NCI-H446 (cell line): ENCODE results near the gene NPAS3.

ENCODE experiments used
- DNase-seq, 2 experiments: peaks; one replicate each; lab custom pipeline; 2025; lab: John Stamatoyannopoulos, UW

Gene NPAS3

GRCh38 chr14:33480887-33481184 is 542.2 kb downstream of the NPAS3 start:
- DNase-seq, result no peak

- no peak for DNase-seq
Measured at GRCh38 chr14:33483110-33483509, 544.4 kb downstream of the NPAS3 start.

DNA sequence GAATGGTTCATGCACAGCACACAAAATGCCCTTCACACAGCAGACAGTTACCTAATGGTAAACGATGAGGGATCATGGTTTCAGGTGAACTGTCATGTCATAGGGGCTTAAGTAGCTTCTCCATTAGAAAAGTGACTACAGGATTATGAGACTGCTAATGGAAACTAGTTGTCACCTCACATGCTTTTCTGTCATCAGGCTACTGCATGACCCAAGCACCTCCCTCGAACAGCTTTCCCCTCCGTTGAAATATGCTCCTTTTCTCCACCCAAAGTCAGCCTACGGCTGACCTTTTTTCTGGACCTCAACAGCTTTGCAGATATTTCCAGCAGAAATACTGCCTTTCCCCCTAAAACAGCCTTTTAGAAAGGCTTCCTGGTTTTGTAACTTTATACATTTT is 544.9 kb downstream of the NPAS3 start:
- DNase-seq, result no peak

- DNase-seq, result no peak
Measured at GRCh38 chr14:33484264-33484663, 545.6 kb downstream of the NPAS3 start.

DNA sequence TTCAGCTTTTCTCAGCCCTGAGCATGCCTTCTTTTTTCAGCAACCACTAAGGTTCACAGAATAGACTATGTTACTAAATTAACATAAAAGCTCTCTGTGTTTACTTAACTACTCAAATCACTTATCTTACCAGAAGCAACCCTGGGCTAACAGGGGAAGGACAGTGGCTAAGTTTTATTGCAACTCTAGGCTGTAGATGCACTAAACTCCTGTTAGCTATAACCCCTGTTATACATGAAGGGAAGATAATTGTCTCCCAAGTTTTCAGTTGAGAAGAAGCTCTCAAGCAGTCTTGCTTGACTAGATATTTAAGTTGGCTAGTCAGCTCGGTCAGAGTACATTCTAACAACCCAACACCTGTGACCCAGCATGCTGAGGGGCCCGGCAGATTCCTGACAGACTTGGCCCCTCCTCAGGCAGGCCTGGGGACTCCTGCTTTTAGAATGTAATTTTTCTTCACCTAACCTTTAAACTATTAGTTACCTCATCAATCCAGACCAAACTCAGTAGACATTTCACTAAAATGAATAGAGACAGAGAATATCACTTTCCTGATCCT is 547.7 kb downstream of the NPAS3 start:
- DNase-seq, result no peak

DNA sequence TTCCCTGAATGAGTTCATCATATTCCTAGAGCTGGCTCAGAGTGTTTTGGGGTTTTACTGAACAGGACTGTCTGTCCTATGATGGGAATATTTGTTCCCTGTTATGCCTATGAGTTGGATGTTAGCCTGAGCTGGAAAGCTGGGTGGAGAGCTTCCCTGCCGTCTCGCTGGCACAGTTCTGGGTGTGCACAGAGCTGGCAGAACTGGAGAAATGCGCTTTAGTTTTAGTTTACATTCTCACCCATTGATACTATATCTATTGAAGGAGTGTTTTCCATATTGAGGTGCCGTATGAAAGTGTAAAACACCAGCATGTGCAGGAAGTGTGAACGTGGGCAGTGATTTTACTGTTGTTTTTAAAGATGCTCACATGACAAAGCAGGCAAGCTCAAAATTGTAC is 549.9 kb downstream of the NPAS3 start:
- no peak for DNase-seq

DNA sequence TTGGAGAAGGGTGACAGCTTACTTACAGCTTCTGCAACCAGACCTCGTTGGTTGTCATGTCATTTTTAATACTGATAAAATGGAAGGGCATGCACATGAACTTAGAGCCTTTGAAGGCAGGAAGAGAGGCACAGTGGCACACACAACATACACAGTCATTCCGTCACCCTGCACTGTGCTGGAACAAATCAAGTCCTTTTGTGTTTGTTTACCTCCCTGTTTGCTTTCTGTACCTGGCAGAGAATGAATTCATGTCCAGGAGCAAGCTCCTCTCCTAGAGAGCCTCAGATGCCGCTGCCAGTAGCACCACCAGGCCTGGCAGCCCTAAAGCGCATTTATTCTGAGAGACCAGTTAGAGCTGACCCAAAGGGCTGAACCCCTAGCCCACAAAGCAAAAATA is 551.9 kb downstream of the NPAS3 start:
- DNase-seq, result no peak

DNA sequence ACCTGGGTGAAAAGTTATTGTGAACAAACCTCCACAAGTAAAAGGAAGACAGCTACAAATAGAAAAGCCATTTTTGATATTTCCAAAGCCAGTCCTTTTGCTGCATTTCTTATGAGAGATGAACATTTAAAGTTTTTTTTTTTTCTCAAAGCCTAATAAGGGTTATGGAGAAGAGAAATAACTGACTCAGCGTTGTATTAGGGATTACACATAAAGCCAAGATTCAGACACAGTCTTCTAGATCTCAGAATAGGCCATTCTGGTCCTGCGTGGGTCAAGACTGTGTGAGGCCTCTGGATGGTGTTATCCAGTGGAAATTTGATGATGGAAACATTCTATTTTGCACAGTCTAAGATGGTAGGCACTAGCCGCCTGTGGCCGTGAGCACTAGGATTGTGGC is 552.4 kb downstream of the NPAS3 start:
- no peak for DNase-seq

DNA sequence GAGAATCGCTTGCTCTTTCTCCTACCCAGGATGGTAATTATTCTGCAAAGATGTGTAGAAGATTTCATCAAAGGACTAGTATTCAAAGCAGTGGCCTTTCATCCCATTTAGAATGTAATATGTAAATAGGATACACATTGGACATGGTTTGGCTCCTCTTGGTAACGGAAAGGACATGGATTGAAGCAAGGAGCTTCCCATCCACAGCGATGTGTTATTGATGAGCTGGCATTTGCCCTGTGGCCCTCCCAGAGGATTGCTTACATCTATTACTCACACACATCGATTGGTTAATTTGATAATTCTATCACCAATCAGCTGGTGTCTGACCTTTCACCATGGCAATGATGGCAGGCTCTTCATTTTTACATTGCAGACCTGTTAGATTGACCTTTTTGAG is 553.8 kb downstream of the NPAS3 start:
- no peak for DNase-seq

GRCh38 chr14:33493266-33493665 is 554.6 kb downstream of the NPAS3 start:
- no peak for DNase-seq

DNA sequence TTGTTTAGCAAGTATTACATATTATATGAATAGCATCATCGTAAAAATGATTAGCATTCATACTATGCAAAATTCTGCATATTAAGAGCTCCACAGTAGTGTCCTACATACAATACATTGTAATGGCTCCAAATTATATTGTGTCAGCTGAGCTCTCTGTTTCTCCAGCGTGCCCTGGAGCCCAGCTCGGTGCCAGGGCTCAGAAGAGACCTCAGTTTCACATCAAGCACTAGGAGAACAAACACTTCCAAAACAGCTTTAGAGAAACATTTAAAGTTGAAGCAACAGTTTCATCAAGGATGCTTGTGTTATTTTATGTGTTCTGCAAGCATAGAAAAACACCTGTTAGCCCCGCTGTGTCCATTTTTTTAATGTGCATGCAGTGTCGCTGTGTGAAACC is 555.3 kb downstream of the NPAS3 start:
- no peak for DNase-seq

- no peak for DNase-seq
Measured at GRCh38 chr14:33499687-33500086, 561.0 kb downstream of the NPAS3 start.

DNA sequence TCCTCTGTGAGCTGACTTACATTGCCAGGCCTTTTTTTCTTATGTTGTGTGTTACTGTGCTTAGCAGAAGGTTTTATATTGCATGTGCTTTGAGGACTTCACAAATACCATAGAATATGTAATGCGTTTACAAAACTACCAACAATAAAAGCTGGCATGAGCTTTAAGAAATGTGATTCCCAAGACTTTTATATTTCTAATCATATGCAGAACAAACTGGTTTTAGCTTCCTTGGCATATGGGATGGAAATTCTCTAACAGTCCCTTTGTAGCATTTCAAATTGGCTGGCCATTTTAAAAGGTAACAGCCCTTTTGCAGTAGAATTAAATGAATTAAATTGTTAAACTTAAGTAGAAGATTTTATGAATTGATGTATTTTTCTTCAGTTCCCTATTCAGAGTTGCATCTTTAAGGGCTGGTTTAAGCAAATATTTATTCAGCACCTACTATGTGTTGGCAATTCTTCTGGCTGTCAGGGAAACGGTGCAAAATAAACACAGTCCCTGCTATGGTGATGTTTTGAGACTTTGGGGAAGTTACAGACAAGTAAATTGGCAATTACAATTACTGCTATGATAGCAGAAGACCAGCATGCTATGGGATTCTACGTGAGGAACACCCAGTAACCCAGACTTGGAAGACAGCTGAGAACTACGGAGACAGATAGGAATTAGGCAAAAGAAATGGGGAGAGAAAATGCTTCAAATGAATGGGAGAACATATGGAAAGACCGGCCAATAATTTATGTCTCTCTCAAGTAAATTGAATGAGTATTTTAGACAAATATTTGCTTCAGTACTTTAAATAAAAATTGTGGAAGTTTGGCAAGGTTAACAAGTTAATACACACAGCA is 565.8 kb downstream of the NPAS3 start:
- no peak for DNase-seq

- no peak for DNase-seq
Measured at GRCh38 chr14:33505266-33505962, 566.7 kb downstream of the NPAS3 start.

- no peak for DNase-seq
Measured at GRCh38 chr14:33505963-33506329, 567.3 kb downstream of the NPAS3 start.

DNA sequence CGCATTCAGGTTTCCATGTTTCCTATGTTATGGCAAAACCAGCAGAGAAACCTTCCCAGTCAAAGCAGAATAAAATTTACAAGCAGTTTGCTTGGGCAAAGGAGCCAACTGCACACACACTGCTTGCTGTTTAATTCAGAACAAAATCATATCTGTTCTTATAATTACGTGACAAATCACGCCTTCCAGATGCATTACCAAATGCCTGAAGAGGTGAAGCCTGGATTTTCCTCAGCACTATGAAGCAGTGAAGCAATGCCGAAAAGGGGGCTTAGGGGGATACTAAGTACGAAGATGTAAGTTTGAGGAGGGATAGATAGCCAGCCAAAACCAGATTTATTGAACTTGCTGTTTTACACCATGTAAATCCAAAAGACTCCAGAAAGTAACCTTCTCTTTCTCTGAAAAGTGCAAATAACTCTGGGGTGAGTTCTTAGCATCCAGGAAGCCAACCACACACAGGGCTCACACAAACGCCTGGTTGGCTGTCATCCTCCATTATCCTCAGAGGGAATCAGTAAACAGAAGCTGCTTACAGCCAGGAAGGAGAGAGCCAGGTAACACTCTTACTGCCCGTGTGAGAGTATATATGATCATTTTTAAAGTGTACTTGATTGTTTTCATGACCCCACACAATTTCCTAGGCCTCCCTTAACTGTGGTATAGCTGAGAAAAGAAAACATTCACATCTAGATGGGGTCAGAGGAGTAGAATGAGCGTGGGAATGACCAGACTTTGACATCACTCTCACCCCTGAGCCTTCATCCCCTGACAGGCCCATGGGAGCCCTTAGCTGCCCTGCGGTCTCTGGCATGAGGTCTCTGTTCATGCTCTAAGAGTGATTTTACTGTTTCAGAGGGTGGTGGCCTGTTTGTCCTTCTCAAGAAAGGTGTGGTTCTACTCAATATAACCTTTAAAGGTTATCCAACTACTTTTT is 569.7 kb downstream of the NPAS3 start:
- no peak for DNase-seq

DNA sequence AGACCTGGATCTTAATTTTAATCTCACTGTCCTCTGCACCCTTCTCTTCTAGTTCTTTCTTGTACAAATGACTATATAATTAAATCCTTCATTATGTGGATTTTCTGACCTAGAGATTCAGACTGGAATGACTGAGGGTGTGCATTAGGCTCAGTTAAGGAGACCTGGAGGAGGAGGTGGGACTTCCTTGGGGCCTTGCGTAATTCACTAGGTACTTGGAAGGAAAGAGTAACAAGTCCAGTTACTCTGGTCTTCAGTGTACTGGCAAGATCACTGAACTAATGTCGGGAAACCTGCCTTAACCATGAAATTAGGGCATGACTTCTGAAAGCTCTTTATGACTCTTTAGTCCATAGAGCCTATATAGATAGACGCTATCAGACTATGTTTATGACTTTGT is 570.8 kb downstream of the NPAS3 start:
- DNase-seq, result no peak

DNA sequence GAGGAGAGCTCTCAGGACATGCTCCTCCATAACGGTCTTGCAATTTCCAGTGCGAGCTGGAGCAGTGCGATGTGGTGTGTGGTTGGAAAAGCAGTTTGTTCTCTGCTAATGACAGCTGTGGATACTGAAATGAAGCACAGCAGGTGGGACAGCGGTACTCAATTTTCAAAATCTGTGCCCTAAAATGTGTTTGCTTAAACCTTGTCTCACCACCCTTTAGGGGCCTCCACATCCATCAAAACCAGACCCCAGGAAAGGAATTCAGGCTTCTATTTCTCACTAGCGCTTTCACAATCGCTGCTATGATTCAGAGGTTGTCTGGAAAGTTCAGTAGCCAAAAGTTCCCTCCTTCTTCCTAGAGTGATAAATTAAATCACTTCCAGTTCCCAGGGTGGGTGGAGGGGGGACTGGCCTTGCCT is 571.4 kb downstream of the NPAS3 start:
- no peak for DNase-seq

DNA sequence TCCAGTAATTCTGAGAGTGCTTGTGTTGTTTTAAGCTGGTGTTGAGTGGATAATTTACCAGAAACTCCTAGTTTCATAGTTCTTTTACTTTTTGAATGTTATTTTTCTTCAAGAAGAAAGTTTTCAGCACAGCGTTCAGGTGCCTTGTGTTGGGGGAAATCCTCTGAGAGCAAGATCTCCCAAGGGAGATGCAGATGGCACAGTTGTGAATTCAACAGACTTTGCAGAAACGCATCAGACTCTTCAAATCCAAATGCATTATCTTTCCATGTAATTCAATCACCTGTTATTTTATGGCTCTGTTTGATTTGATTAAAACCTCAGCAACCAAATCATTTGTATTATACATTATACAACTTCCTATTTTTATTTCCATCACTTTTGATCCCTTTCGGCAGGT is 572.3 kb downstream of the NPAS3 start:
- DNase-seq, result no peak

- DNase-seq, result no peak
Measured at GRCh38 chr14:33511851-33512640, 573.4 kb downstream of the NPAS3 start.

DNA sequence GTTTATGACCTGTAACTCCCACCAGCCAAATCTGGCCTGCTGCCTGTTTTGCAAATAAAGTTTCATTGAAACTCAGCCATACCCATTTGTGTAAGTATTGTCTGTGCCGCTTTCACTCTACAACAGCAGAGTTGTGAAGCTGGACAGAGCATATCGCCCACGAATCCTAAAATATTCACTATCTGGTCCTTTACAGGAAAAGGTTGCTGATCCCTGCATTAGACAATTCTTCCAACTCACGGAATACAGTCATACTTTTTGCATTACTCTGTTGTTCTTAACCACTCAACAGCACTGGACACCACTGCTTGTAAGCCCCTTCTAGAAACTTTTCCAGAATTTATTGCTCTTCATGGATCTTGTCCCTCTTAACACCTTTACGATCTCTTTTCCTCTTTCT is 576.8 kb downstream of the NPAS3 start:
- no peak for DNase-seq

DNA sequence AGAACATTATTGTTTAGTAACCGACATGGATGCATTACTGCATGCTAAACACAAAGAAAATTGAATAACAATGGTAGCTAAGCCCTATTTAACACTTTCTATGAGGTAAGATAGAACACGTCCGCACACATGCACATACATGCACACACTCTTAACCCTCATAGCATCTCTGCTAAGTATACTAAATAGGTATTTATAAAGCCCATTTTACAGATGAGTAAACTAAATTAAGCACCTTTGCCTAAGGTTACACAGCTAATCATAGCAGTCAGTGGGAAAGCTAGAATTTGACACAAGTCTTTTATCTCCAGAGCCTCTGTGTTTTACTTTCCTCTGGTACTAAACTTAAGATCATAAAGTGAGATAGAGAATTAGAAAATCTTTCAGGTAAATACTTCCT is 577.2 kb downstream of the NPAS3 start:
- no peak for DNase-seq
